ENCODE measurements around the gene UBE2U. TPM values are rescaled to one million over a fixed set of nuclear protein-coding genes. Genes with fewer than 3 reads are reported as not detected.

UBE2U gene
- total RNA-seq, 1 experiment from 2014 or later = not detected

GRCh38 chr1:64293820-64294219 is 90.4 kb downstream of the UBE2U start:
- H3K36me3 ChIP-seq (ENCODE audit: control insufficient read depth in 1 of 2, insufficient read depth in 2 of 2, low read length in 2 of 2) = no peaks in the 10 kb centered on the region
- no peak overlapping the region for H3K9ac ChIP-seq (ENCODE audit: low read length)
- BruUV-seq (replicated peaks) = no TSS peak
- no peak overlapping the region for H3K27ac ChIP-seq (ENCODE audit: low read depth, low read length)
- no peak for TF ChIP-seq JUND (IDR thresholded peaks at IDR 0.05)
- TF ChIP-seq REST (IDR thresholded peaks at IDR 0.05; ENCODE audit: low read depth) = no peak
- no peak for TF ChIP-seq YY1 (IDR thresholded peaks at IDR 0.05; ENCODE audit: extremely low read depth, insufficient replicate concordance, low read depth, low read length)
- no peak for TF ChIP-seq EZH2phosphoT487 (IDR thresholded peaks at IDR 0.05; ENCODE audit: borderline replicate concordance)
- TF ChIP-seq ZNF274 (IDR thresholded peaks at IDR 0.05; ENCODE audit: low read depth, low read length) = no peak
- TF ChIP-seq ATF3 (IDR thresholded peaks at IDR 0.05) = no peak
- TF ChIP-seq ELF1 (IDR thresholded peaks at IDR 0.05; ENCODE audit: borderline replicate concordance, low read depth) = no peak
- TF ChIP-seq ZBTB33 (IDR thresholded peaks at IDR 0.05; ENCODE audit: extremely low read depth, insufficient replicate concordance, low read length) = no peak
- TF ChIP-seq MAX (IDR thresholded peaks at IDR 0.05) = no peak
- no peaks in the 10 kb centered on the region for H4K20me1 ChIP-seq (ENCODE audit: insufficient read depth)
- no peaks in the 10 kb centered on the region for H3K79me2 ChIP-seq (ENCODE audit: insufficient read depth, low read length)
- ChIA-PET RAD21 (ENCODE audit: low non-redundant PET in 1 of 2, low total read pairs in 2 of 2, uncharacterized antibody in 2 of 2, unreplicated experiment in 2 of 2) (no interaction called here), CTCF (no interaction called here), POLR2A (no interaction called here)
- no peak for ATAC-seq
- H3K4me1 ChIP-seq (ENCODE audit: control insufficient read depth in 1 of 2, insufficient read depth in 2 of 2, low read length in 2 of 2) = no peaks in the 10 kb centered on the region
- H3K9me2 ChIP-seq (ENCODE audit: insufficient read depth) = no peaks in the 10 kb centered on the region
- no peak for DNase-seq (ENCODE audit: low read depth, low spot score)
- H3K4me3 ChIP-seq (replicated peaks in 1 of 2; ENCODE audit: low read depth in 1 of 2, low read length in 2 of 2) = no peak overlapping the region
- no peaks in the 10 kb centered on the region for H3K27me3 ChIP-seq (ENCODE audit: insufficient read depth, low read length)
- H3K9me3 ChIP-seq (ENCODE audit: control insufficient read depth in 1 of 2, insufficient read depth in 1 of 2, low read depth in 1 of 2, low read length in 2 of 2) = no peaks in the 10 kb centered on the region
- no peak overlapping the region for H2AFZ ChIP-seq (ENCODE audit: low read depth, low read length, poor library complexity, severe bottlenecking)
- H3K4me2 ChIP-seq (ENCODE audit: low read length) = no peak overlapping the region
- intact Hi-C loops (cut with micrococcal nuclease) = no loop called here
